HG02884 (cell line): ENCODE measurements around the gene SURF1.
"Not testable (repeated sequence)": the region's sequence is repeated elsewhere in the genome, so short reads cannot be mapped to it uniquely, and the experiment has no call there.

Source experiments
- ATAC-seq: cut with Tn5 transposase; IDR thresholded peaks from one replicate; pipeline ENCODE4 v1.9.1; 2021; ENCODE audit warnings: mild to moderate bottlenecking, moderate library complexity; ENCODE audit not compliant: unreplicated experiment

SURF1 gene

GRCh38 chr9:133346021-133346785, 10.1 kb downstream of the SURF1 start:
- no peak for ATAC-seq

GRCh38 chr9:133345596-133345995, 10.7 kb downstream of the SURF1 start:
- ATAC-seq = no peak

DNA sequence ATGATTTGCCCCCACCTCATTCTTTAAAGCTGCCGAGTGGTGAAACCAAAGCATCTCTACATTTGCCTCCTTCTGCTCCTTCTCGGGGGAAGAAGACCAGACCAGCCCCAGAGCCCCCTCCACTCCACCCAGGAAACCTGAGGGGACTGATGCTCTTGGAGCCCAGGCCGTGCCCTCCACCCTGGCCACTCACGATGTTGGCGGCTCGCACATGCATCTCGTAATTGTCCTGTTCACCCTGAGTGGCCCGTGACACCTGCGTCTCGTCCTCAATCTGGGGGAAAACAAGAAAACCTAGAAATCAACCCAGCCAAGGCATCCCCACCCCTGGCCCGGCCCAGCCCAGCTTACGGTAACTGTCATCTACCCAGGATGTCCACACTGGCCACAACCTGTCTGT, 11.3 kb downstream of the SURF1 start:
- no peak for ATAC-seq

DNA sequence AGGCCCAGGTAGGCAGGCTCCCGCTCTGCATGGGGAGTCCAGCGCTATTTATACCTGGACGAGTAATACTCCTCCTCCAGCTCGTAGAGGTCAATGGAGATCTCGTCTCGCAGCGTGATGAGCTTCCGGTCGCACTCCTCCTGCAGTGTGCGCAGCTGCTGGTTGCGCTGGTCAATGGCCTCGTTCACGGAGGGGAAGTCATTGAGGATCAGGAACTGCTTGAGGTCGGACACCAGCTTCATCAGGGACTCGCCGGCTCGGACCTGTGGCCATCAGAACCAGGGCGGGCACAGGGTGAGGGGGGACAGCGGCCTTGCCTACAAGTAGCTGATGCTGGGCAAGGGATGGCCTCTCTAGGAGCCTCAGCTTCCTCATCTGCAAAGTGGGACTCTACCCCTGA, 12.2 kb downstream of the SURF1 start:
- ATAC-seq = no peak

GRCh38 chr9:133342570-133342969, 13.7 kb downstream of the SURF1 start:
- no peak for ATAC-seq

DNA sequence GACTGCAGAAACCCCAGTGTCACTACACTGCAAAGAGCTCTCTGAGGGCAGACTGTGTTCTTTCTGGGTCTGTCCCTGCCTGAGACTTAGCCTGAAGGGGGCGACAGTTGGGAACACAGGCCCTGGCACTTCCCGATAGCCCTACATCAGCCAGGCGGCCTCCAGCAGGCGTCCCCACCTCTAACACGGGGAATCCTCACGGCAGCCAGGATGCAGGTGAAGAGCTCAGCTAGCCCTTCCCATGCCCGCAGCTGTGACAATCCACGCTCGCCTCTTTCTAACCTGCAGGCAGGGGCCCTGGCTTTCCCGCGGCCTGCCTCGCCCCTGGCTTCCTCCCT, 14.2 kb downstream of the SURF1 start:
- no peak for ATAC-seq

DNA sequence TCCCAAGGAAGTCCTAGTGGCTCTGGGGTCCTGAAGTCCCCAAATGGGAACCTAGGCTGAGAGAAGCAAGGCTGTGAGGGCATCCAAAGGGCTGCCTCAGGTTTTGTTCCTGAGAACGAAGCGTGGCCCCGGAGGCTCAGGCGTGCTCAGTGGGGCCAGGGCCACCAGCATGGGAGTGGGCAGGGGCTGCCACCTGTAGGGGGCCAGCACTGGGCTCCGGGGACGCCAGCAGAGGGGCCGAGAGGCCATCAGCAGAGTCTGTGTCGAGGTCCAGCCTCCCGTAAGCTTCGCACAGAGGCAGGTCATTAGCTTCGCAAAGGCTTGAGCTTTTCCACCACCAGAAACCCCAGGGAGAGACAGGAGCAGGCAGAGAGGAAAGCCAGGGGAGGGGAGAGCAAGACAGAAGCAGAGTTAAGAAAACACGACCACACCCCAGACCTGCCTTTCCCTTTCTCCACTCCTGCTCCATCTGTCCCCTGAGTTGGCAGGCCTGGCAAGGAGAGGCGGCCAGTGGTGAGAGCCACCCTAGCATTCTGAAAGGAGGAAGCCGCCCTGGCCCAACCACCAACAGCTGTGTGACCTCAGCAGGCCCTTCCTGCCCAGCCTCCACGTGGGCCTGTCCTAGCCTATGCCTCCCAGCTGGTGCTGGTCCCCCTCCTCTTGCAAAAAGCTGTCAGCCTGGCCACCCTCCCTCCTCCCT, 14.8 kb downstream of the SURF1 start:
- no peak for ATAC-seq

GRCh38 chr9:133340916-133341315, 15.4 kb downstream of the SURF1 start:
- no peak for ATAC-seq

DNA sequence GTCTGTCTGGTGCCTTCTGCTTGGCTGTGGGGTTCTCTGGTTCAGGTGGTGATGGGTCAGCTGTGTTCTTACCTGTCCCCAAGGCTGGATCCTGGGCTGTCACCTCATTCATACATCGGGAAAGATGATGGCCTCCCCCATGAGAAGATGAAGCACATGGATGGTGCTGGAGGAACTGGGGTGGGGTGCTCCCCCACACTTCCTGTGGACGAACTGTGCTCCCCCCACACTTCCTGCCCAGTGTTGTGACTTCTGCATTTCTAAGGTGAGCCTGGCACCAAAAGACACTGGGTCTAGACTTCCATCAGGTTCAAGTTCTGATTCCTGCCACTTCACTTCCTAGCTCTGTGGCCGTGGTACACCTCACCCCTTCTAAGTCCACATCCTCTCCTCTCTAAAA, 16.0 kb downstream of the SURF1 start:
- ATAC-seq = no peak

GRCh38 chr9:133339641-133340040, 16.6 kb downstream of the SURF1 start:
- ATAC-seq = no peak

- ATAC-seq = peak; percentile 69
Observed at GRCh38 chr9:133335924-133336811, 20.1 kb downstream of the SURF1 start, which contains the start of gene SURF6. Gene SURF6 (minus strand): TSS chr9:133336188. CDS start chr9:133336132, 56 bp downstream.

DNA sequence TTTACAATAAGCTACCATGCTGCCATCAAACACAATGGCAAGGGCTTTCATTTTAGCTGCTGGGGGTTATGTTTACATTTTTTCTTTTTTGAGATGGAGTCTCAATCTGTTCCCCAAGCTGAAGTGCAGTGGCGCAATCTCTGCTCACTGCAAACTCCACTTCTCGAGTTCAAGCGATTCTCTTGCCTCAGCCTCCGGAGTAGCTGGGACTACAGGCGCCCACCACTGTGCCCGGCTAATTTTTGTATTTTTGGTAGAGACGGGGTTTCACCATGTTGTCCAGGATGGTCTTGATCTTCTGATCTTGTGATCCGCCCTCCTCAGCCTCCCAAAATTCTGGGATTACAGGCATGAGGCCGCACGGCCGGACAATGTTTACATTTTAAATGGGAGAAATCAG, 21.4 kb downstream of the SURF1 start:
- ATAC-seq = not testable (repeated sequence)

DNA sequence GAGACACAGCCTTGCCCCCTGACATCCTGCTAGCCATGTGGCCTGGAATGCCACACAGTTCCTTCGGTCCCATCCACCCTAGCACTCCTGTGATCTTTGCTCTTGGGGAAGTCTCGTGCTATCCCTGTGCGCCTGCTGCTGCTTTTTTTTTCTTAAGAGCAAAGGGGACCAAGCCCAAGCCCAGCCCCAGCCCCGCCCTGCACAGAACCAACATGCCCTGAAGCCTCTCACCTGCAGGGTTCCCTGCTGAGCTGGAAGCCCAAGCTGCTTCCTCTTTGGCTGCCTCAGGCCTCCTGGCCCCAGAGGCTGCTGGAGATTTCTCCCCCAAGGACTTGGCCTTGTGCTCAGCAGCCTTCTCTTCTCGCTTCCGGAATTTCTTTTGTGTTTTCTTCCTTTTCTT, 22.1 kb downstream of the SURF1 start:
- no peak for ATAC-seq

DNA sequence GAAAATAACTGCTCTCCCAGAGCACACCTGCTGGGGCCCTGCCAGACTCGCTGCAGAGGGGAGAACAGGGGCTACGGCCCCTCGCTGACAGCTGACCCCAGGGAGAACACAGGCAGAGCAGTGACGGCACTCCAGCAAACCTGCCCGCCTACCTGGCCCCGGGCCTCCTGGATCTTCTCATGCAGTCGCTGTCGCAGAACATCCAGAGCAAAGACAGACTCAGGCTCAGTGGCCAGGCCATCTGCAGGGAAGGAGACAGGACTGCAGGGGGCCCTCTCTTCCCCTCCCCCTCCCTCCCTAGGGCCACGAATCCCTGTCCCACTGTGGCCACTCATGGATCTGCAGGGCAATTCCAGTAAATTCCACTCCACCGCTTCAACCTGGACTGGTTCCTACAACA, 22.7 kb downstream of the SURF1 start:
- no peak for ATAC-seq

GRCh38 chr9:133333011-133333410, 23.3 kb downstream of the SURF1 start:
- ATAC-seq = no peak

- ATAC-seq = no peak
Observed at GRCh38 chr9:133332381-133332730, 23.9 kb downstream of the SURF1 start.

GRCh38 chr9:133331641-133332380, 24.5 kb downstream of the SURF1 start:
- ATAC-seq = no peak

DNA sequence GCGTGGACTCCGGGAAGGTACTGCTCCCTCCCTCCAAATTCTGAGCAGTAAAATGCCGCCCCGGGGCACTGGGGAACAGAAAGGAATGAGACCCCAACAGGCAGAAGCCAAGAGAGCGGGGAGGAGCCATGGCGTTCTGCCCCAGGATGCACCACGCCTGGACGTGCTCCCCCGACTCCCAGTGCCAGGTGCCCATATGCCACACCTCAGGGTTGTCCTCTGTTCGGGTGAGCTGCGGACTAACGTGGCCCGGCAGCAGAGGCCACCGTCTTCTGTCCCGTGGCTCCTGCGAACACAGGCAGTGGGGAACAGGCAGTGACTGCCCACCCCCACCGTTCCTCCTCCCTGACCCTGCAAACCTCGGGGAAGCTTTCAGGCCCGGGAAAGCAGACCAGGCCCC, 25.1 kb downstream of the SURF1 start:
- ATAC-seq = no peak

GRCh38 chr9:133329306-133330156, 26.8 kb downstream of the SURF1 start:
- not testable (repeated sequence) for ATAC-seq
